ENCODE data around the gene TXLNG. TPM values are rescaled to one million over a fixed set of nuclear protein-coding genes. Genes with fewer than 3 reads are reported as not detected.

The TXLNG gene
- total RNA-seq, 1 donor from 2014 or later, result 25.4 TPM

GRCh38 chrX:16876696-16877095 is 90.4 kb downstream of the TXLNG start:
- no peaks in the 10 kb centered on the region for H3K36me3 Mint-ChIP-seq
- no peak overlapping the region for H3K27ac Mint-ChIP-seq
- no peaks in the 10 kb centered on the region for H3K9me3 Mint-ChIP-seq
- peaks cover 14% of the 10 kb centered on the region for H3K4me1 Mint-ChIP-seq
- H3K4me3 Mint-ChIP-seq, result no peak overlapping the region
- DNase-seq (ENCODE audit: low spot score in 2 of 2, unreplicated experiment in 2 of 2), result no peak
- TF ChIP-seq, protein P1, sequence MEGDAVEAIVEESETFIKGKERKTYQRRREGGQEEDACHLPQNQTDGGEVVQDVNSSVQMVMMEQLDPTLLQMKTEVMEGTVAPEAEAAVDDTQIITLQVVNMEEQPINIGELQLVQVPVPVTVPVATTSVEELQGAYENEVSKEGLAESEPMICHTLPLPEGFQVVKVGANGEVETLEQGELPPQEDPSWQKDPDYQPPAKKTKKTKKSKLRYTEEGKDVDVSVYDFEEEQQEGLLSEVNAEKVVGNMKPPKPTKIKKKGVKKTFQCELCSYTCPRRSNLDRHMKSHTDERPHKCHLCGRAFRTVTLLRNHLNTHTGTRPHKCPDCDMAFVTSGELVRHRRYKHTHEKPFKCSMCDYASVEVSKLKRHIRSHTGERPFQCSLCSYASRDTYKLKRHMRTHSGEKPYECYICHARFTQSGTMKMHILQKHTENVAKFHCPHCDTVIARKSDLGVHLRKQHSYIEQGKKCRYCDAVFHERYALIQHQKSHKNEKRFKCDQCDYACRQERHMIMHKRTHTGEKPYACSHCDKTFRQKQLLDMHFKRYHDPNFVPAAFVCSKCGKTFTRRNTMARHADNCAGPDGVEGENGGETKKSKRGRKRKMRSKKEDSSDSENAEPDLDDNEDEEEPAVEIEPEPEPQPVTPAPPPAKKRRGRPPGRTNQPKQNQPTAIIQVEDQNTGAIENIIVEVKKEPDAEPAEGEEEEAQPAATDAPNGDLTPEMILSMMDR (IDR thresholded peaks at IDR 0.05; ENCODE audit: unreplicated experiment), result no peak
- peaks cover 9% of the 10 kb centered on the region for H3K27me3 Mint-ChIP-seq (ENCODE audit: low read depth)

- Mint-ChIP-seq H3K27me3 (ENCODE audit: low read depth) (peaks cover 7% of the 10 kb centered on the region), H3K9me3 (no peaks in the 10 kb centered on the region), H3K4me1 (peaks cover 21% of the 10 kb centered on the region), H3K36me3 (no peaks in the 10 kb centered on the region), H3K27ac (peak overlapping the region; percentile 50), H3K4me3 (peak overlapping the region; percentile 78)
- TF ChIP-seq, protein P1 (IDR thresholded peaks at IDR 0.05; ENCODE audit: unreplicated experiment), result no peak
- DNase-seq (ENCODE audit: low spot score in 2 of 2, unreplicated experiment in 2 of 2), result no peak
Measured at GRCh38 chrX:16882169-16882568, 95.9 kb downstream of the TXLNG start.

GRCh38 chrX:16882702-16883486 is 96.6 kb downstream of the TXLNG start:
- Mint-ChIP-seq H3K27me3 (ENCODE audit: low read depth) (peaks cover 5% of the 10 kb centered on the region), H3K4me3 (peak overlapping the region; percentile 78), H3K4me1 (peaks cover 21% of the 10 kb centered on the region), H3K9me3 (no peaks in the 10 kb centered on the region), H3K27ac (peak overlapping the region; percentile 87), H3K36me3 (no peaks in the 10 kb centered on the region)
- DNase-seq (ENCODE audit: low spot score in 2 of 2, unreplicated experiment in 2 of 2), result peak; percentile 48 to 81
- TF ChIP-seq, protein P1 (IDR thresholded peaks at IDR 0.05; ENCODE audit: unreplicated experiment), result peak; percentile 65

DNA sequence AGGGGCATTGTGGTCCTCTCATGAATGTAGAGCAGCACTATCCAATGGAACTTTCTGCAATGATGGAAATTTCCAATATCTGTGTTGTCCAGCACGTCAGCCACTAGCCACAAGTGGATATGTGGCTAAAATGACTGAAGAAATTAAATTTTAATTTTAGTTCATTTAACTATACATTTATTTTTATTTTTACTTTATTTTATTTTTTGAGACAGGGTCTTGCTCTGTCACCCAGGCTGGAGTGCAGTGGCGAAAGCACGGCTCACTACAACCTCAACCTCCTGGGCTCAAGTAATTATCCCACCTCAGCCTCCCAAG is 97.2 kb downstream of the TXLNG start:
- Mint-ChIP-seq H3K4me3 (peak overlapping the region; percentile 78), H3K9me3 (no peaks in the 10 kb centered on the region), H3K36me3 (no peaks in the 10 kb centered on the region), H3K27ac (no peak overlapping the region), H3K27me3 (ENCODE audit: low read depth) (peaks cover 4% of the 10 kb centered on the region), H3K4me1 (peaks cover 21% of the 10 kb centered on the region)
- no peak for DNase-seq (ENCODE audit: low spot score in 2 of 2, unreplicated experiment in 2 of 2)
- TF ChIP-seq, protein P1 (IDR thresholded peaks at IDR 0.05; ENCODE audit: unreplicated experiment), result no peak

DNA sequence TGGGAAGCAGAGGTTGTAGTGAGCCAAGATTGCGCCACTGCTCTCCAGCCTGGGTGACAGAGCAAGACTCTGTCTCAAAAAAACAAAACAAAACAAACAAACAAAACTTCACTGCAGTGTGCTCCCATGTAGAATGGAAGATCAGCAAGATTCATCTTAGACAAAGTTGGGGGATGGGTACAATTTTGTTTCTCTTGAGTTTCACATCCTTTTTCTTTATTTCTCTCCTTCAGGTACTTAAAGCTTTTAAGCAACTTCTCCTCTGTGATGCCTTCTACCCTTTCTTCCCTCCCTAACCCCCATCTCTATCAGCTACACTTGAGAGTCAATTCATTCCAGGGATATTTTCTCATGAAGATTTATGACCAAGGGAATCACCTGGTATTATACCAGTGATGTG is 99.4 kb downstream of the TXLNG start:
- Mint-ChIP-seq H3K4me3 (no peak overlapping the region), H3K27me3 (ENCODE audit: low read depth) (no peaks in the 10 kb centered on the region), H3K4me1 (peaks cover 18% of the 10 kb centered on the region), H3K27ac (no peak overlapping the region), H3K9me3 (no peaks in the 10 kb centered on the region), H3K36me3 (no peaks in the 10 kb centered on the region)
- DNase-seq (ENCODE audit: low spot score in 2 of 2, unreplicated experiment in 2 of 2), result no peak
- TF ChIP-seq, protein P1 (IDR thresholded peaks at IDR 0.05; ENCODE audit: unreplicated experiment), result no peak
